GM18951 (cell line): ENCODE data around the gene RAET1L.
"Not testable (repeated sequence)": the region's sequence is repeated elsewhere in the genome, so short reads cannot be mapped to it uniquely, and the experiment has no call there.

Source experiments
- POLR2A ChIP-seq: IDR thresholded peaks from 4 replicates; pipeline ENCODE4 v1.6.1; 2011; ENCODE audit warnings: mild to moderate bottlenecking; ENCODE audit not compliant: insufficient read length, insufficient read depth; ENCODE audit errors: extremely low read depth
- in situ Hi-C: fragments of 300-500 bp; cut with MboI; formaldehyde crosslinking; loops from one replicate; pipeline ENCODE4 v1.12.0; 2022; ENCODE audit warnings: low sequenced_read_pairs, mixed read lengths, inconsistent platforms; ENCODE audit not compliant: unreplicated experiment

RAET1L gene

GRCh38 chr6:150025201-150025917, at the start of gene RAET1L:
TSS of gene RAET1L (minus strand) at chr6:150025532. CDS start at chr6:150025471, 61 bp downstream.
- in situ Hi-C loops = no loop called here
- no peak for TF ChIP-seq POLR2A

- no peak for TF ChIP-seq POLR2A
- in situ Hi-C loops = no loop called here
Measured at GRCh38 chr6:150075034-150075421, 49.7 kb upstream of the RAET1L start.

- in situ Hi-C loops = not testable (repeated sequence)
Measured at GRCh38 chr6:150074396-150075033, 49.2 kb upstream of the RAET1L start.

GRCh38 chr6:150072201-150072600, 46.9 kb upstream of the RAET1L start:
- no peak for TF ChIP-seq POLR2A

GRCh38 chr6:150070236-150070818, 45.0 kb upstream of the RAET1L start:
- in situ Hi-C loops = no loop called here
- TF ChIP-seq POLR2A = no peak

More at GRCh38 chr6:150072201-150072600, 46.9 kb upstream of the RAET1L start:
- in situ Hi-C loops = no loop called here

GRCh38 chr6:150069706-150070105, 44.4 kb upstream of the RAET1L start:
- no peak for TF ChIP-seq POLR2A
- in situ Hi-C loops = no loop called here

- in situ Hi-C loops = no loop called here
- TF ChIP-seq POLR2A = no peak
Measured at GRCh38 chr6:150068720-150069648, 43.7 kb upstream of the RAET1L start, which contains the start of gene ULBP3. TSS of gene ULBP3 (minus strand) at chr6:150069121. CDS start at chr6:150069066, 55 bp downstream.

GRCh38 chr6:150068151-150068550, 42.8 kb upstream of the RAET1L start:
- in situ Hi-C loops = no loop called here

DNA sequence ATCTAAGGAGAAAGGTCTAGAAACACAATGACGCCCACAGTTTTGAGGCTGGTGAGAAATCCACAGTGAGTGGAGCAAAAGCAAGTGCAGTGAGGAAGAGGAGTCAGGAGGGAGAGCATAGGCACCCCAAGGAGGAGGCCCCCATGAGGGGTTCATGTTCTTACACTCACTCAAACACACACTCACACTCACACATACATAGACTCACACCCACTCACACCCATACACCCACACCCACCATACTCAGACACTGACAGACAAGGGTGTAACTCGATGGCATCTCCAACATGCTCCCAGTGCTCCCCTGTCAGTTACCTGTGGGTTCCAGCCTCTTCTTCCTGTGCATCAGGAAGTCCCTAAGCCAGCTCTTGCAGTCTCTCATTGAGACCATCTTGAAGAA, 39.8 kb upstream of the RAET1L start:
- TF ChIP-seq POLR2A = no peak
- in situ Hi-C loops = no loop called here

More at GRCh38 chr6:150068151-150068550, 42.8 kb upstream of the RAET1L start:
- TF ChIP-seq POLR2A = no peak

- TF ChIP-seq POLR2A = no peak
- in situ Hi-C loops = no loop called here
Measured at GRCh38 chr6:150063640-150064039, 38.3 kb upstream of the RAET1L start.

DNA sequence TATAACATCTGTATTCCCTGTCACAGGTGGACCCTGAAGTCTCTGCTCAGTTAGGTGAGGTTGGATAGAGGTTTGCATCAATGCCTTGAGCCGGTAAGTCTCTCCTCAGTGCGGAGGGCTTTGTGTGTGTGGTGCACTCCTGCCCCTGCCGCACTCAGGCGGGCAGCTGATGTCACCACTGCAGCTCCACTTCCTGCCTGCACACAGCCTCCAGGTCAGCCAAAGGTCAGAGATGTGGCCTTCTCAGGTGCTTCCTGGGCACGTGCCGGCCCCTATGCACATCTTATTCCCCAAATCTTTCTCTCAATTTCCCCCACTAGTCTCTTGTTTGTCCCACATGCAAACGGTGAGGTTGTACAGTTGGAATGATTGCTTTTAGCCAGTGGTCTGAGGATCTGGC, 34.6 kb upstream of the RAET1L start:
- in situ Hi-C loops = not testable (repeated sequence)

DNA sequence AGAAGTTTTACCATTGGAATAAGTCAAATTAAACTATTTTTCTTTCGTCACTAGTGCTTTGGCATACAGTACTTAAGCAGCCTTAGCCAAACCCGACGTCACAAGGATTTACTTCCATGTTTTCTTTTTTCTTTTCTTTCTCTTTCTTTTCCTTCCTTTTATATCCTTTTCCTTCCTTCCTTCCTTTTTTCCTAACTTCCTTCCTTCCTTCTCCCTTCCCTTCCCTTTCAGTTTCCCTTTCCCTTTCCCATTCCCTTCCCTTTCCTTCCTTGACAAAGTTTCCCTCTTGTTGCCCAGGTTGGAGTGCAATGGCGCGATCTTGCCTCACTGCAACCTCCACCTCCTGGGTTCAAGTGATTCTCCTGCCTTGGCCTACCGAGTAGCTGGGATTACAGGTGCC, 33.7 kb upstream of the RAET1L start:
- in situ Hi-C loops = no loop called here
- no peak for TF ChIP-seq POLR2A

DNA sequence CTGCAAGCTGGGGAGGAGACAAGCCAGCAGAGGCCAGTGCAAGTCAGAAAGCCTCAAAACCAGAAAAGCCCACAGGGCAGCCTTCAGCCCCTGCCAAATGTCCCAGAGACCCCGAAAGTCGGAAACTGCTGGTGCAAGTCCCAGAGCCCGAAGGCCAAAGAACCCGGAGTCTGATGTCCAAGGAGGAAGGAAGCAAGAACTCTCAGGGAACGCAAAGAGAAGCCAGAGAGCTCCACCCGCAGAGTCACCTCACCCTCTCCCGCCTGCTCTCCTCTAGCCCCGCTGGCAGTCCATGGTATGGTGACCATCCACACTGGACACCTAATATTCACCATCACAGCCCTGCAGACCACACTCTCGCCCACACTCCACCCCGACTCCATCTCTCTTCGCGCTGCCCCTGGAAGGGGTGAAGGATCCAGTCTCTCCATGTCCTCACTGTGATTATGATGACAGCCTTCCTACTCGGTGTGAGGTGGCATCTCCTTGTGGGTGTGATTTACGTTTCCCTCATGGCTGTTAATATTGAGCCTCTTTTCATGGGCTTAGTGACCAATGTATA, 33.0 kb upstream of the RAET1L start:
- TF ChIP-seq POLR2A = no peak
- in situ Hi-C loops = no loop called here
